Right cardiac atrium (tissue), 5 donors: ENCODE measurements around the gene SLIT1. TPM values are rescaled to one million over a fixed set of nuclear protein-coding genes. Genes with fewer than 3 reads are reported as not detected.

Experiments
- ATAC-seq, 2 donors: fragments of 200-7000 bp; cut with Tn5 transposase; one replicate each; pipeline versions ENCODE4 v1.8.0 to v1.9.1; 2020; ENCODE audit warnings: moderate library complexity in 2 of 2, mild to moderate bottlenecking in 1 of 2
- DNase-seq, 3 donors: peaks; one replicate each; pipeline ENCODE4 v3.0.0-alpha.2; 2020
- H3K27ac ChIP-seq: one replicate; pipeline ENCODE4 v1.5.1; 2013; ENCODE audit warnings: mild to moderate bottlenecking, low read length, control low read depth, moderate library complexity
- H3K27me3 ChIP-seq: one replicate; pipeline ENCODE4 v1.6.1; 2013; ENCODE audit not compliant: control insufficient read depth, insufficient read depth
- H3K4me1 ChIP-seq: one replicate; pipeline ENCODE4 v1.6.1; 2013; ENCODE audit warnings: low read length; ENCODE audit not compliant: control insufficient read depth, insufficient read depth
- H3K4me3 ChIP-seq: one replicate; pipeline ENCODE4 v1.5.1; 2013; ENCODE audit warnings: low read length, control low read depth
- H3K9me3 ChIP-seq: one replicate; pipeline ENCODE4 v1.6.1; 2013; ENCODE audit warnings: low read length; ENCODE audit not compliant: control insufficient read depth
- WGBS: extraction: QIAGEN DNeasy Blood & Tissue Kit; methylation state at CpG from one replicate; pipeline ENCODE4 v1.1.7; 2013; 5-methylcytosine and 5-hydroxymethylcytosine counted together
- intact Hi-C, 4 donors: fragments of 100-400 bp; cut with DNase I; formaldehyde crosslinking; loops; one replicate each; pipeline versions ENCODE4 v1.11.0 to v1.14.0; 2022 to 2023
- polyA plus RNA-seq: library from polyadenylated mRNA; stranded (reverse); fragments of 200-250 nt; gene quantifications from one replicate; pipeline ENCODE4 v1.2.3, GENCODE V29; 2013
- total RNA-seq, 4 donors: library from RNA; stranded (reverse); fragmentation: NEBNext Ultra II Directional; extraction: Animal tissue kit (Norgen Biotek cat#: 25700); gene quantifications; one replicate each; pipeline ENCODE4 v1.2.1, GENCODE V29; 2021
- donor health status: healthy with polysubstance abuse.
- donor health status: DM: no; HTN: yes; CAD: no.
- donor health status: DM: no; HTN: no; CAD: no.
- donor health status: DM: no; HTN: yes; CAD: no; lungs with severe emphysema.
- donor health status: DM: yes; HTN: yes; CAD: no.

The SLIT1 gene
- total and polyA plus RNA-seq, 5 donors, result 0.11 to 0.29 (median 0.17) TPM

DNA sequence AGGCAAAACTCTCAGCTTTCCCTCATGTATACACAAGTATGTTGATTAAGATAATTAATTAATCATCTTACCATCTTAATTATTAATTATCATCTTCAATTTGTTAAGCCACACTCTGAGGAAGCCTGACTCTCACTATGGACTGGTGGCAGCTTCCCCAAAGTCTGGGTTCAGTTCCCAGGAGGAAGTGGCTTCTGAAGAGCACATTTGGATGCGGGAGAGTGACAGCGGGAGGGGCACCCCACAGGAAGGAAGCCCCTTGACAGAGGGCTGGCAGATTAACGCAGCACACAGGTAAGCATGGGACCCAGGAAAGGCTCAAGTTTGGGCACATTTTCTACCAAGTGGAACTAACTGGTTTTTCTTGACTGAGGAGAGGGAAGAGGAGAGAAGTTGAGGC lies 13.4 kb upstream of the SLIT1 start:
- 54% methylated on average over 3 of the region's 3 CpGs for WGBS
- ATAC-seq, result no peak
- no peak overlapping the region for H3K27ac ChIP-seq
- H3K9me3 ChIP-seq, result no peaks in the 10 kb centered on the region
- no peak overlapping the region for H3K4me3 ChIP-seq
- H3K4me1 ChIP-seq, result no peaks in the 10 kb centered on the region
- DNase-seq, result no peak
- intact Hi-C loops, result no loop called here
- H3K27me3 ChIP-seq, result no peaks in the 10 kb centered on the region

DNA sequence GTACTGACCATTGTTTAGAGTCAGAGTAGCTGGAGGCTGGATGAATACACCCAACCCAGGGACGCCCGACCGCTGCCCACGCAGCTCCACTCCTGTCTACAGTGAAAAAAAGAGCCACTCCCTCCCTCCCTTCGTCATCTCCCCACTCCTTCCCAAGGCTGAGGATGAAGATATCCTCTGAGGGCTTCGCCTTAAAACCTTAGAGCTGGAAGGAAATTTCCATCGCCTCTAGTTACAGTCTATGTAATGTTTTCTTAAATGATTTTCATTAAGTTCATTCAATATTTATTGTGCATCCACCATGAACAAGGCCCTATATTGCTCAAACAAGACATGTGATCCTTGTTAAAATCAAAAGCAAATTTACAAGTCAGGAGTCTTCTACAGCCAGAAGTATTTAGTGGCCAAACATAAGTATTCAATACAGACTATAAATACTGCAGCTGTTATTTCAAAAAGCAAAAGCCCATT lies 11.3 kb upstream of the SLIT1 start:
- DNase-seq, result no peak
- intact Hi-C loops, result no loop called here
- 63% methylated on average over 7 of the region's 7 CpGs for WGBS
- ATAC-seq, result no peak
- no peak overlapping the region for H3K27ac ChIP-seq
- H3K27me3 ChIP-seq, result no peaks in the 10 kb centered on the region
- H3K4me3 ChIP-seq, result no peak overlapping the region
- no peaks in the 10 kb centered on the region for H3K9me3 ChIP-seq
- no peaks in the 10 kb centered on the region for H3K4me1 ChIP-seq

DNA sequence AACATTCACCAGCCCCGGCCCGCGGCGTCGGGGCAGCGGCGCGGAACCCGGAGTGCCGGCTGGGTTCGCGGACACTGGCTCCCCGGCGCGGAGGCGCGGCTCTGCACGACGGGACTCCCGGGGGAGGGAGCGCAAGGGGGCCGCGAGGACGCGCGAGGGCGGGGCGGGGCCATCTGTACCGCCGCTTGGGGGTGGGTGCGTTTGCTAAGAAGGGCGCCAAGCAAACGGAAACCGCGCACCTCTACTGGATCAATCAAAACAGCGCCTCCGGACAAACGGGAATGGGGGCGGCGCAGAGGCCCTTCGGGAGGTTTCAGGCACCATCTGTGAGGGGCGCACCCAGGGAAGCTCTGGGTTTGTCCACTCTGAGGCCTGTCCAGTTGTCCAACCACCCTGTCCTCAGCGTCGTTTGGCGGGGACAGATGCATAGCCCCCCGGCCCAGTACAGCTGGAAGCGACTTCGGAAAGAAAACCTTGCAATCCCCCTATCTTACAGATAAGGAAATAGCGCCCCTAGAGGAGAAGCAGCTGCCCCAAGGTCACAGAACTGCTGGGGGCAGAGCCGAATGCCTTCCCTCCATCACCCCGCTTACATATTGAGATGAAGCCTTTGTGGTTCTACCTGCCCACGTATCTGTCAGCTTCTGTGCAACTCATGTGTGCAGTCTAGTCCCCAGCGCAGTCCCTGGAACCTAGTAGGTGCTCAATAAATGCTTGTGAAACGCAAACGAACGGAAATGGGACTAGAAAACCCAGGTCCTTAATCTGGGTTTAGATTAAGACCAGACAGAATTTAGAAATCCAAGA lies 10.7 kb upstream of the SLIT1 start:
- no peak overlapping the region for H3K27ac ChIP-seq
- H3K9me3 ChIP-seq, result no peaks in the 10 kb centered on the region
- peak overlapping the region; percentile 61 for H3K4me3 ChIP-seq
- WGBS, result 5% methylated on average over 56 of the region's 56 CpGs
- no peaks in the 10 kb centered on the region for H3K27me3 ChIP-seq
- no peaks in the 10 kb centered on the region for H3K4me1 ChIP-seq
- intact Hi-C loops, result no loop called here
- DNase-seq (peak; percentile 34 to 75 (median 71)), ATAC-seq (peak; percentile 85)

DNA sequence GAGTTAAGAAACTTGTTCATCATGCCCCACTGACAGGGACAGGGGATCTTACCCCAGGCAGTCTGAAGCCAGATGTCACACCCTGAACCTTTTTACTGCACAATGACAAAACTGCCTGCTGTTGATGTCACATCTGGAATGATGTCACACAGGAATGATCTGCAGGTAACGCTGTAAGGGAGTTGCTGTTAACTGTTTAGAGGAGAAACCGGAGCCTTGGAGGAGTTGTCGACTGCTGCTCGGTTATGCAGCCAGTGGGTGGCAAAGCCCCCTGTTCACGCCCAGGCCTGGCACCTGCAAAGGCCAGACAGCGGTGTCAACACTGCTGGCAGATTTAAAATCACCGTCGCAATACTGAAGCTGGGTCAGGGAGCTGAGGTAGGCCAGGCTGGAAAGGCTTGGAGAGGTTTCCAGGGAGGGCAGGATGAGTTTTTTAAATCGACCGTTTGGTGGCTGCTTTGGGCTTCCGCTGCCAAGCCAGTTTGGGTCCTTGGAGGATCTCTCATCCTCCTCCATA lies 10.0 kb upstream of the SLIT1 start:
- no peak for DNase-seq
- peak in 1 of 2 donors; percentile 24 for ATAC-seq
- 29% methylated on average over 11 of the region's 11 CpGs for WGBS
- Histone ChIP-seq H3K9me3 (no peaks in the 10 kb centered on the region), H3K27ac (no peak overlapping the region), H3K4me3 (peak overlapping the region; percentile 61), H3K4me1 (no peaks in the 10 kb centered on the region), H3K27me3 (no peaks in the 10 kb centered on the region)
- intact Hi-C loops, result no loop called here

DNA sequence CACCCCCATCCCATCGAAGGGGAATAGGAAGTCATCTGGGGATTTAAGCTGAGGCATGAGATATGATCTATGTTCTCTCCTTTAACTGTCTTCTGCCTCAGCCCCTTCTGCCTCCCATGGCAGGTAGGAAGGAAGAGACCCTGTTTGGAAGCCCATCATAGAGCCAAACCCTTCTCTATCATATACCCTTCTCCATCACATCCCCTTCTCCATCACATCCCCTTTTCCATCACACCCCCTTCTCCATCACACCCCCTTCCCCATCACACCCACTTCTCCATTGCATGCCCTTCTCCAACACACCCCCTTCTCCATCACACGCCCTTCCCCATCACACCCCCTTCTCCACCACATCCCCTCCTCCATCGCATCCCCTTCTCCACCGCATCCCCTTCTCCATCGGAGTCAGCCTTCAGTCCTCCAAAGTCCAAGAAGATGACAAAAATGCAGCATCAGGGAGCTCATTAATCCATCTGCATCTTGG lies 7.2 kb upstream of the SLIT1 start:
- intact Hi-C loops, result no loop called here
- DNase-seq, result no peak
- Histone ChIP-seq H3K27ac (no peak overlapping the region), H3K4me3 (no peak overlapping the region), H3K9me3 (no peaks in the 10 kb centered on the region), H3K27me3 (no peaks in the 10 kb centered on the region), H3K4me1 (no peaks in the 10 kb centered on the region)
- no peak for ATAC-seq
- 90% methylated on average over 5 of the region's 5 CpGs for WGBS

DNA sequence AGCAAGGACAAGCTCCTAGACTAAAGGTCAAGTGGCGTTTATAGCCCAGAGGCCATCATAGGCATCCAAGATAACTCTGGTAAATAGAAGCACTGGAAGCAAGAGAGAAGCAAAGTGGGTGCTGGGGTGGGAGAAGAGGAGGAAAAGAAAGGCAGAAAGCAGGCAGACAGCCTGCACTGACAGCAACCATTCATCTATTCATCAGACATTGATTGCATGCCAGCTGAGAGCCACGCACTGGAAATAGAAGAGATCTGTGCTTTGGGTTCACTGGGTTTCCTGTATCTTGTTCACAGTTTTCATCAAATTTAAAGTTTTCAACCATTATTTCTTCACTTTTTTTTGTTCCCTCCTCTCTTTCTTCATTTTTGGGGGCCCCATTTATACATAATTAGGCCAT lies 4.7 kb upstream of the SLIT1 start:
- no peak for ATAC-seq
- WGBS, result 82% methylated on average over 2 of the region's 2 CpGs
- no peaks in the 10 kb centered on the region for H3K27me3 ChIP-seq

DNA sequence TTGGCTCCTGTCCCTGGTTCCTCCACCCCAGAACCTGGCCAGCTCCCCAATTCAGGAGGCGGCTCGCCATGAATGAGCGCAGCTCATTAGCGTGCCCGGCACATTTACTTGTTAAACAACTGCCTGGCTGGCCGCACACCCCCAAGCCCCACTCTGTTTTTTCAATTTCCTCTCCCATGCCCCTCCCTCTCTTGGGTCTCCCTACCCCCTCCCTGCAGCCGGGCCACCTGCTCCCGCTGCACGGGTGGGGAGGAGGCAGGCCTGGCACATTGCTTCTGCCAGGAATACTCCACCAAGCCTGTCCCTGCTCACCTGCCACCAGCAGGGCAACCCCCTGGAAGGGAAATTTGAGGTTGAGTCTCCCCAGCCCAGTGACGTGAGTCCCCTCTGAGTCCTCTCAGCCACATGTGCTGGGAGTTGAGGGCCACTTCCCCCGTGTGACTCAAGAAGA lies 2.5 kb upstream of the SLIT1 start:
- no peak overlapping the region for H3K4me3 ChIP-seq
- 63% methylated on average over 11 of the region's 11 CpGs for WGBS
- intact Hi-C loops, result no loop called here
- H3K9me3 ChIP-seq, result no peaks in the 10 kb centered on the region
- H3K27me3 ChIP-seq, result no peaks in the 10 kb centered on the region
- ATAC-seq (no peak), DNase-seq (no peak)
- H3K27ac ChIP-seq, result no peak overlapping the region
- H3K4me1 ChIP-seq, result no peaks in the 10 kb centered on the region

More for the DNA sequence above, 4.7 kb upstream of the SLIT1 start:
- no peak for DNase-seq
- Histone ChIP-seq H3K4me3 (no peak overlapping the region), H3K4me1 (no peaks in the 10 kb centered on the region), H3K27ac (no peak overlapping the region), H3K9me3 (no peaks in the 10 kb centered on the region)
- intact Hi-C loops, result no loop called here

DNA sequence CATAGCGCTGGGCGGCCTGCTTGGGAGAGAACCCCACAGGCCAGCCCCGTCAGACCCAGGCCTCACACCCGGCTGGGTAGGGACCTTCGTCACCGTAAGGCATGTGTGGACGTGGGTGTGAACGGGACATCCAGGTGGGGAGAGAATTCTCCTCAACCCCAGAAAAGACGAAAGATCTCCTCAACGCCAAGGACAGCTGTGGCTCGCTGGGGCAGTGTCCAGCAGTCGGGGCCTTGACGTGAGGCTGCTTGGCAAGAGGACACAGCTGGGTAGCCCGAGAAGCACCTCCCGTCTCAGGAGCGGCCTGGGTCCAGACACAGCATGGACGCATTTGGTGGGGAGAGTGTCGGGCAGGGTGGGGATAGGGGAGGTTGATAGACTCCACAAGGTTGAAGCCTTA lies 1.2 kb upstream of the SLIT1 start:
- Histone ChIP-seq H3K4me3 (no peak overlapping the region), H3K4me1 (no peaks in the 10 kb centered on the region), H3K9me3 (no peaks in the 10 kb centered on the region), H3K27me3 (no peaks in the 10 kb centered on the region), H3K27ac (no peak overlapping the region)
- WGBS, result 85% methylated on average over 18 of the region's 18 CpGs
- intact Hi-C loops, result no loop called here
- DNase-seq, result no peak
- ATAC-seq, result no peak

DNA sequence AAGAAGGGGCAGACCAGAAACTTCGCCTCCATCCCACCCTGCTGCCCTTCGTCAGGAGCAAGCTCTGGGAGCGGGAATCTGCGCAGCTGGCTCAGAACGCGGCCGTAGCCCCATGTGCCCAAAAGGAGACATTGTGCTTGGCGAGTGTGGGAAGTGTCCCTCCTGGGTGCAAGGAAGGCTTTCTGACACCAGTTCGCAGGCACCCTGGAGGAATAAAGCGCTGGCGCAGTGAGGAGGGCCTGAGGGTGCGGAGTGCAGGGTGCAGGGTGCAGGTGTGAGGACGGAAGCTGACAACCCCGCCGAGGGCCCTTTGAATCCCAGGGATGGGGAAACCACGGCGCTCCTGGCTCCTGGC lies 811 bp downstream of the SLIT1 start:
- Histone ChIP-seq H3K9me3 (no peaks in the 10 kb centered on the region), H3K4me1 (no peaks in the 10 kb centered on the region), H3K27ac (no peak overlapping the region), H3K27me3 (no peaks in the 10 kb centered on the region), H3K4me3 (no peak overlapping the region)
- no peak for DNase-seq
- intact Hi-C loops, result no loop called here
- 31% methylated on average over 17 of the region's 17 CpGs for WGBS
- ATAC-seq, result no peak

DNA sequence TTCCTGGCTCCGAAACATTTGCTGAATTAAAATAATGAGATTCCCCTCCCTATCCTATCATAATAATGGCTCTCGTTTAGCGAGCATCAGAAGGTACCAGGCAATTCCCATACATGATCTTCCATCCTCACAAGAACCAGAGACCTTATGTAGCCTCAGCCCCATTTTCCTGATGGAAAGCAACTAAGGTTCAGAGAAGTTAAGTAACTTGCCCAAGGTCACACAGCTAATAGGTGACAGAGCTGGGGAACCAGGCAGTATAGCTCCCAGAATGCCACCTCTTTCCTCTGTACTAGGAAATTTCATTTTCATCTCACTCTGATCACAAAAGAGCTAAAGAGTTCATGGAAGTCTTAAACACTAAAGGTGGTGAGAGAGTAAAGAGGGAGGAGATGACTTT lies 2.4 kb downstream of the SLIT1 start:
- ATAC-seq (no peak), DNase-seq (no peak)
- Histone ChIP-seq H3K4me1 (no peaks in the 10 kb centered on the region), H3K4me3 (no peak overlapping the region), H3K27ac (no peak overlapping the region), H3K27me3 (no peaks in the 10 kb centered on the region), H3K9me3 (no peaks in the 10 kb centered on the region)
- 93% methylated on average over 3 of the region's 3 CpGs for WGBS
- intact Hi-C loops, result no loop called here

DNA sequence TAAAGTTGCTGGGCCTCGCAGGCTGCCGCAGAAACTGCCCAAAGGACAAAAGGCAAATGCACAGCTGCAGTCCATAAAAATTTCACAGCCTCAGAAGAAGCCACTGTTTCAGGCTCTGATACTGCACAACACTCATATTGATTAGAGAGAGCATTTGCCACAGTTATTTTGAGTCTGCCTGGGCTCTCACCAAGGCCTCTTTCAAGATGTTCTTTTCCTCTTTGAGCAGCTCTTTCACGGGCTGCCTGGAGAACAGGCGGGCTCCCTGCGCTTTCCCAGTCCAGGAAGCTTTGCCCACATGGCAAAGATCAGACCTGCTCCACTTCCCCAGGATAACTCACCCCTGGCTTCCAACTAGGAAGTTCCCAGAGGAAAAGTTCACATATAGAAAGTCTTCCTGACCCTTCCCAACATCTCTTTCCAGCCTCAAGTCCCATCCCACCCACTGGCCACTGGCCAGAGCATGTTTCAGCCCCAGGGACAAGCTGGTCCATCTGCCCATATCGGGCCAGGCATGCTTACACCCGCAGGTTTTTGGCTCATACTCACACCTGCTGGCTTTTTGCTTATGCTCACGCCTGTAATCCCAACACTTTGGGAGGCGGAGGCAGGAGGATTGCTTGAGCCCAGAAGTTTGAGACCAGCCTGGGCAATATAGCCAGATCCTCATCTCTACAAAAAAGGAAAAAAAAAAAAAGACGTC lies 3.3 kb downstream of the SLIT1 start:
- Histone ChIP-seq H3K4me3 (no peak overlapping the region), H3K9me3 (no peaks in the 10 kb centered on the region), H3K4me1 (no peaks in the 10 kb centered on the region), H3K27ac (no peak overlapping the region), H3K27me3 (no peaks in the 10 kb centered on the region)
- intact Hi-C loops, result no loop called here
- no peak for DNase-seq
- WGBS, result 86% methylated on average over 10 of the region's 10 CpGs
- no peak for ATAC-seq
